Osteocyte (in vitro differentiated cells): ENCODE results near the gene SLC6A7. TPM values are rescaled to one million over a fixed set of nuclear protein-coding genes. Genes with fewer than 3 reads are reported as not detected.

Experiments
- DNase-seq: peaks from one replicate; pipeline ENCODE4 v3.0.0; 2021; ENCODE audit warnings: mixed read lengths; ENCODE audit not compliant: unreplicated experiment; ENCODE audit errors: extremely low spot score
- H3K27ac Mint-ChIP-seq: one replicate; pipeline ENCODE4 v1.8.0; 2021; ENCODE audit warnings: mild to moderate bottlenecking, mixed read lengths; ENCODE audit not compliant: unreplicated experiment
- H3K27me3 Mint-ChIP-seq: one replicate; pipeline ENCODE4 v1.8.0; 2021; ENCODE audit warnings: mixed read lengths; ENCODE audit not compliant: unreplicated experiment
- H3K36me3 Mint-ChIP-seq: one replicate; pipeline ENCODE4 v1.8.0; 2021; ENCODE audit warnings: mixed read lengths; ENCODE audit not compliant: unreplicated experiment
- H3K4me1 Mint-ChIP-seq: one replicate; pipeline ENCODE4 v1.8.0; 2021; ENCODE audit warnings: mixed read lengths; ENCODE audit not compliant: unreplicated experiment
- H3K4me3 Mint-ChIP-seq: one replicate; pipeline ENCODE4 v1.8.0; 2021; ENCODE audit warnings: mild to moderate bottlenecking, moderate library complexity, mixed read lengths; ENCODE audit not compliant: unreplicated experiment
- H3K9me3 Mint-ChIP-seq: one replicate; pipeline ENCODE4 v1.8.0; 2021; ENCODE audit warnings: mixed read lengths; ENCODE audit not compliant: unreplicated experiment
- total RNA-seq: library from RNA; stranded (reverse); gene quantifications from 2 replicates; pipeline ENCODE4 v1.2.1, GENCODE V29; 2021
- TF ChIP-seq, protein P1 (sequence below): fragments of 200-600 bp; sonication (generic); IDR thresholded peaks from 2 replicates; pipeline ENCODE4 v1.5.0; 2021; ENCODE audit warnings: antibody characterized with exemption, mild to moderate bottlenecking, moderate library complexity

The SLC6A7 gene
- total RNA-seq, 1 donor from 2014 or later = not detected

- no peak overlapping the region for H3K4me3 Mint-ChIP-seq
- no peak for DNase-seq
- H3K36me3 Mint-ChIP-seq = no peaks in the 10 kb centered on the region
- no peak overlapping the region for H3K27ac Mint-ChIP-seq
- peaks cover 20% of the 10 kb centered on the region for H3K4me1 Mint-ChIP-seq
- TF ChIP-seq, protein P1, sequence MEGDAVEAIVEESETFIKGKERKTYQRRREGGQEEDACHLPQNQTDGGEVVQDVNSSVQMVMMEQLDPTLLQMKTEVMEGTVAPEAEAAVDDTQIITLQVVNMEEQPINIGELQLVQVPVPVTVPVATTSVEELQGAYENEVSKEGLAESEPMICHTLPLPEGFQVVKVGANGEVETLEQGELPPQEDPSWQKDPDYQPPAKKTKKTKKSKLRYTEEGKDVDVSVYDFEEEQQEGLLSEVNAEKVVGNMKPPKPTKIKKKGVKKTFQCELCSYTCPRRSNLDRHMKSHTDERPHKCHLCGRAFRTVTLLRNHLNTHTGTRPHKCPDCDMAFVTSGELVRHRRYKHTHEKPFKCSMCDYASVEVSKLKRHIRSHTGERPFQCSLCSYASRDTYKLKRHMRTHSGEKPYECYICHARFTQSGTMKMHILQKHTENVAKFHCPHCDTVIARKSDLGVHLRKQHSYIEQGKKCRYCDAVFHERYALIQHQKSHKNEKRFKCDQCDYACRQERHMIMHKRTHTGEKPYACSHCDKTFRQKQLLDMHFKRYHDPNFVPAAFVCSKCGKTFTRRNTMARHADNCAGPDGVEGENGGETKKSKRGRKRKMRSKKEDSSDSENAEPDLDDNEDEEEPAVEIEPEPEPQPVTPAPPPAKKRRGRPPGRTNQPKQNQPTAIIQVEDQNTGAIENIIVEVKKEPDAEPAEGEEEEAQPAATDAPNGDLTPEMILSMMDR = no peak
- no peaks in the 10 kb centered on the region for H3K9me3 Mint-ChIP-seq
- no peaks in the 10 kb centered on the region for H3K27me3 Mint-ChIP-seq
Measured at GRCh38 chr5:150176745-150177477, 13.0 kb upstream of the SLC6A7 start.

GRCh38 chr5:150177721-150178120 is 12.1 kb upstream of the SLC6A7 start:
- Mint-ChIP-seq H3K27ac (no peak overlapping the region), H3K4me3 (no peak overlapping the region), H3K9me3 (no peaks in the 10 kb centered on the region), H3K27me3 (no peaks in the 10 kb centered on the region), H3K4me1 (peaks cover 20% of the 10 kb centered on the region), H3K36me3 (no peaks in the 10 kb centered on the region)
- TF ChIP-seq, protein P1 = no peak
- DNase-seq = no peak

- Mint-ChIP-seq H3K4me3 (no peak overlapping the region), H3K27me3 (no peaks in the 10 kb centered on the region), H3K27ac (no peak overlapping the region), H3K36me3 (no peaks in the 10 kb centered on the region), H3K4me1 (peaks cover 20% of the 10 kb centered on the region), H3K9me3 (no peaks in the 10 kb centered on the region)
- no peak for DNase-seq
- TF ChIP-seq, protein P1 = no peak
Measured at GRCh38 chr5:150178262-150178661, 11.6 kb upstream of the SLC6A7 start.

GRCh38 chr5:150179019-150179620 is 10.7 kb upstream of the SLC6A7 start:
- H3K4me3 Mint-ChIP-seq = no peak overlapping the region
- peaks cover 20% of the 10 kb centered on the region for H3K4me1 Mint-ChIP-seq
- TF ChIP-seq, protein P1 = no peak
- no peak overlapping the region for H3K27ac Mint-ChIP-seq
- no peaks in the 10 kb centered on the region for H3K9me3 Mint-ChIP-seq
- H3K36me3 Mint-ChIP-seq = no peaks in the 10 kb centered on the region
- H3K27me3 Mint-ChIP-seq = no peaks in the 10 kb centered on the region
- no peak for DNase-seq

DNA sequence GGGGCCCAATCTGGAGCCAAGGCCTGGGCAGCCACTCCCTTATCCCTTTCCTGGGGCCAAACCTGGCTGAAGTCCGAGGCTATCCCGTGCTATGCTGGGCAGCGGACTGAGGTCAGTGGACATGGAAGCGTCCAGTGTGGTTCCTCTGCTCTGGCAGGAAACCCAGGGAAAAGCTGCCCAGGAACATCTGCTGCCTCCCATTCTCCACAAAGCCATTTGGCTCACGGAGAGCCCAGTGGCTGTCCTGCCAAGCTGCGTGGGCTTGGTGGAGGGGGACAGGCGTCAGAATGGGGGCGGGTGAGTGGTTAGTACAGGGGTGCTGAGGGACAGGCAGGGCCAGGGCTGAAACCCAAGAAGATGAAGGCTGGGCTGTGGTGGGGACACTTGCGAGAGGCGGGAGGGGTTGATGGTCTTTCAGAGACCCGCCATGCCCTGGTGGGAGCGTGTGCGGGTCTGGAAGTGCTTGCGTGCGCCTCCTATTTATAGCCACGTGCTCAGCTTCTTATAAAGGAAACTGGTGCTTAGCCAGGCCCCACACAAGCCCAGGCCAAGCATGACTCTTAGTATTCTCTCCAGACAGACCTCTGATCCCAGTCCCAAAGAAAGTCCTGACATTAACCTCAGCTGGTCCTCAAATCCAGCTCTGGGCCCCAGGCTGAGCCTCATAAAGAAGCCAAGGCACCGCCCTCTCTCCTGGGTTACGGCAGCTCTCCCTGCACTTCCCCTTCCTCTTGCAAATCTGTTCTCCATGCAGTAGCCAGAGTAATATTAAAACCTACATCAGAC is 9.4 kb upstream of the SLC6A7 start:
- no peaks in the 10 kb centered on the region for H3K9me3 Mint-ChIP-seq
- H3K4me3 Mint-ChIP-seq = no peak overlapping the region
- no peak for DNase-seq

More for the DNA sequence above, 9.4 kb upstream of the SLC6A7 start:
- TF ChIP-seq, protein P1 = no peak
- Mint-ChIP-seq H3K4me1 (peaks cover 14% of the 10 kb centered on the region), H3K36me3 (no peaks in the 10 kb centered on the region), H3K27me3 (no peaks in the 10 kb centered on the region), H3K27ac (no peak overlapping the region)
